M059J (cell line): Measurements from ENCODE around the gene NUDT1. TPM values are rescaled to one million over a fixed set of nuclear protein-coding genes. Genes with fewer than 3 reads are reported as not detected.
"Not testable (repeated sequence)": the region's sequence is repeated elsewhere in the genome, so short reads cannot be mapped to it uniquely, and the experiment has no call there.

Experiments
- DNase-seq: peaks from one replicate; pipeline ENCODE4 v3.0.0-alpha.2; 2012; ENCODE audit warnings: low read depth
- total RNA-seq: library from RNA; depleted of rRNA; stranded (reverse); fragments of >200 nt; shearing (Covaris generic); gene quantifications from 2 replicates; pipeline ENCODE4 v1.2.3, GENCODE V29; 2014

Gene NUDT1
- total RNA-seq, 1 experiment from 2014 or later: 47.0 TPM

DNA sequence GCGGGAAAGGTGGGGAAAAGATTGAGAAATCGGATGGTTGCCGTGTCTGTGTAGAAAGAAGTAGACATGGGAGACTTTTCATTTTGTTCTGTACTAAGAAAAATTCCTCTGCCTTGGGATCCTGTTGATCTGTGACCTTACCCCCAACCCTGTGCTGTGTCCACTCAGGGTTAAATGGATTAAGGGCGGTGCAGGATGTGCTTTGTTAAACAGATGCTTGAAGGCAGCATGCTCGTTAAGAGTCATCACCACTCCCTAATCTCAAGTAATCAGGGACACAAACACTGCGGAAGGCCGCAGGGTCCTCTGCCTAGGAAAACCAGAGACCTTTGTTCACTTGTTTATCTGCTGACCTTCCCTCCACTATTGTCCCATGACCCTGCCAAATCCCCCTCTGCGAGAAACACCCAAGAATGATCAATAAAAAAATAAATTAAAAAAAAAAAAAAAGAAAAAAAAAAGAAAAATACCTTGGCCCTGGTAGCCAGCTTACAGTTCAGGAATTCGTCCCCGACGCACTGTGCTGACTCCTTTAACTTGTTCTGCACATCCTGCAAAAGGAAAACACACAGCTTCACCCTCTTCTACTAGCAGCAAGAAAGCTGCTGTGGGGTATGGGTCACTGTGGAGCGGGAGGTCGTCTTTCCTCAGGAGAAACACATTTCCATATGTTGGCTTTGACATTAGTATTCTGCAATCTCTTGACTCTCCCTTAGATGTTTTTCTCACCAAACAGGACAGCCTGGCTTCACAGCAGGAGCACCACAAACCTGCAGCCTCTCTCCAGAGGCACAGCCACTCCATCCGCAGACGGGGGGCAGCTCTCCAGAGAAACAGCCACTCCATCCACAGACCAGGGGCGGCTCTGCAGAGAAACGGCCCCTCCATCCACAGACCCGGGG lies 27.3 kb downstream of the NUDT1 start:
- DNase-seq: not testable (repeated sequence)

DNA sequence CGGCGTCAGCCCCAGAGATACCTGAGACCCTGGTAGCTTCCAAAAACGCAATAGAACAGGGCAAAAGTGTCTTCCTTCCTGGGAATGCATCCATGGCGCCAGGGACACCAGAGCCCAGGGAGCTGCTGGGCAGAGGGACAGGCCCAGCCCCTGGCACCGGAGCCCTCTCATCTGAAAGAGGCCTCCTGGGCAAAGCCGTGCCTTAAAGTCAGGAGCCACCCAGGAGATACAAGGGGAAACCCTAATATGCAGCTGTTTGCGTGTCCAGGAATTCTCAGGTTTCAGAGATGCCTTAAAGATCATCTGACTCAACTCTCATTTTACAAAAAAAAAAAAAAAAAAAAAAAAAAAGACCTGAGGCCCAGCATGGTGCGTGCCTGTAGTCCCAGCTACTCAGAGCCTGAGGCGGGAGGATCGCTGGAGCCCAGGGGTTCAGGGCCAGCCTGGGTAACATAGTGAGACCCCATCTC lies 28.0 kb downstream of the NUDT1 start:
- peak; percentile 16 for DNase-seq

DNA sequence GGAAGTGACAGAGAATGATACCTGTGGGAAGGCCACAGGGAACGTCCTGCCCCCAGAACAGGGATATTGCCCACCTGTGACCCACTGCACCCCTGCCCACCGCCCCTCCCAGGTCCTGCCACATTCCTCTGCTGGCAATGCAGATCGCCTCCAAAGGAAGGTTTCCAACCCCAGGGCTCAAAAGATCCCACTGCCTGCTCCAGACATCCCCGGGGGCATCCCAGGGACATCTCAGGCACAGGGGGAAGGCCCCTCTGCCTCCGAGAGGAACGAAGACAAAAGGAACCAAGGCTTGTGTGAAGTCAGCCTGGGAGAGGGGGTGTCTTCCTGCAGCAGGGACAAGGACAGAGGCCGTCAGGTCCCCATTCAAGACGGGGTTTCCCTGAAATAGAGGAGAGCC lies 28.5 kb downstream of the NUDT1 start:
- DNase-seq: no peak

DNA sequence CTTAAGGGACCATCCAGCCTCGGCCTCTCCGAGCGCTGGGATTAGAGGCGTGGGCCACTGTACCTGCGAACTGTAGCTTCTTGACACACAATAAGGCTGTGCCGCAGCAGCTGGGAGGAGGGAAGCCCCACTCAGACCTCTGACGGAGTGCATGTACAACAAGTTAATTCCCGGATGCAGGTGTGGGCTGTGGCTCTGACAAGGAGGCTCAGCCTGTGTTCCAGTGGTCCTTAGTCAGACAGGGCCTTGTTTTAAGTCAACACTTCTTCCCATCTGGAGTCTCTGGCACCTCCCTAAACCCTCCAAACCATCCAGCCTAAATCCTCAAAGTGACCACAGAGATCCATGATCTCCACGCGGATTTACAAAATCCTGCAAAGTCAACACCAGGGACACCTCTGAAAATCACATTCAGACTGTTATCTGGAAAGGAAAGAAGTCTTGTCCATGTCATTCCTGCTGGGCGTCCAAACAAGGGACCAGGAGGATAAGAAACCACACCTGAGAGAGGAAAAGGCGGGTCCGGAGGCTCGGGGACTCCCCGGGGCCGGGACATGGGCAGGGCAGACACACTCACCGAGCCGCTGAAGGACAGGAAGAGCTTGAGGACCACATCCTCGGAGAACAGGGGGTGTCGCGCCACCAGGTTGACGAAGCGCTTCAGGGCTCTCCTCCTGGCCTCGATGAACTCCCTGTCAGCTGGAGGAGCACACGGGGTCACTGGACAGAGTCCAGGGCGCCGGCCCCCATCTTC lies 29.4 kb downstream of the NUDT1 start:
- DNase-seq: no peak

DNA sequence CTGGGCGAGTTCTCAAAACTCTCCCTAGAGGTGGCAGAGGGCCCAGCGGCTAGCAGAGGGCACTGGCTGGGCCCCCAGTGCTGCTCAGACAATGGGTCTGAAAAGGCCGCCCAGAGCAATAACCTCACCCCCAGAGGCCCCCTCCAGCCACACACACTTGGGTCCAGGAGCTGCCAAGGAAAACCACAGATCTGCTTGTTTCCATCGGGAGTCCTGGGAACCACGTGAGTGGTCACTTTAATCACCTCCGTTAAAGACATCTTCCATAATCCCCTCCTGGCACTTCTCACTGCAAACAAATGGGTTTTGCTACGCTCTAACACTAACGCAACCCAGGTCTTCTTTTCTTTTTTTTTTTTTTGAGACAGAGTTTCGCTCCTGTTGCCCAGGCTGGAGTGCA lies 30.0 kb downstream of the NUDT1 start:
- peak; percentile 23 for DNase-seq

DNA sequence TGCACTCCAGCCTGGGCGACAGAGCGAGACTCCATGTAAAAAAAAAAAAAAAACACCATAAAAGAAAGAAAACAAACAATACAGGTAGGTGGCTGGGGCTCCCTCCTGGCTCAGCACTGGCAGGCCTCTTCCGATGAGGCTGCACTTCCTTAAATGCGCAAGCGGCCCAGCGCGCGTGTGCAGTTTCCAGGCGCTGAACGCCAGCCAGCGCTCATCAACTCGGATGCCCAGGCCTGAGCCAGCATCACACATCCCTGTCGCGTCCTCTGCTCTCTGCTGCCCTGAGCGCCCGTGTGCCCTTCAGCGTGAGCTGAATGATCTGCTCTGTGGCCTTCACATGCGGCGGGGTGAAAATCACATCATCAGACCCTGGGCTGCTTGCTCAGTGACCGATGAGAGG lies 31.8 kb downstream of the NUDT1 start:
- DNase-seq: no peak

DNA sequence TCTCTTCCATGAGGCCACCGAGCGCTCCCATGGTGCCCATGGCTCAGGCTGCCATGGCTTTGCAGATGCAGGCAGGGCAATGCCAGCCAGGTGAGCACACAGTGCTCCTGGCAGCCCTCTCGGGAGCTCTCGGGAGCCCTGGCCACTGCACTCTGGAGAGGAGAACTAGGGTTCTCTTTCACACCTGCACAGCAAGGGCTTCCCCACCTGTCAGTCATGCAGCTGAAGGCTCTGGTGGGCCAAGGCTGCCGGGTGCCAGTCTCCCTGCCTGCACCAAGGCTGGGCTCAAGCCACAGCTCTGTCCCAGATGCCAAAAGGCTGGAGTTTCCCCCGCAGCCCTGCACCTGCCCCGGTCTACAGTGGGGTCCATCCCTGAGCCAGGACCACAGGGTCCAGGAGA lies 32.6 kb downstream of the NUDT1 start:
- no peak for DNase-seq

DNA sequence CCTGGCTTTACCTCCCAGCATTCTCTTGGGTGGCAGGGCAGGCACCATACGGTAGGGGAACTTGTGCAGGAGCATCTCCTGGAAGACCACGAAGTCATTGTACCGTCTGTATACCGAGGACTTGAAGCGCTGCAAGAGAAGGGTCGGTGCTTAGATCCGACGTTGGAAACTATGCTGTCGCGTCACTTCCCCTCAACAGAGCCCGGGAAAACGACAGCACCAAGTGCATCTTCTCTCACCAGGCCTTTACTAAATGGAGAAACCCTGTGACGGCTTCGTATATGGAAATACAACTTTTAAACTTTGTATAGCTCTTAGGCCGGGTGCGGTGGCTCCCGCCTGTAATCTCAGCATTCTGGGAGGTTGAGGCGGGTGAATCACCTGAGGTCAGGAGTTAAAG lies 33.1 kb downstream of the NUDT1 start:
- DNase-seq: no peak

DNA sequence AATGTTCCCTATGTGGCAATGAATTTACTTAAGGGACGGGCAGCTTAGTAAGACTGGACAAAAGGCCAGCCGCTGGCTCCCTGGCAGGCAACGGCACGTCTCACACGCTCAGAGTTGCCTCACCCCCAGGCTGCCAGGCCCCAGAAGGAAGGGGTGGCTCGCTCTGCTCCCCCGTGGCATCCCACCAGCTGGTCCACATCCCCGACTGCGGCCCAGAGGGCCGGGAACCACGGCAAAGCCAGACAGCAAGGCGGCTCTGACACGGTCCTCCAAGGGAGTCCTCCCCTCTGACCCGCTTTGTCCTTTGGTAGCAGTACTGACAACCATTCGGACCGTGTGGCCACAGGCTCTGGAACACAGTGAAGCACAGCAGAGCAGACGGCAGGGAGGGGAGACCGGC lies 34.1 kb downstream of the NUDT1 start:
- DNase-seq: no peak

DNA sequence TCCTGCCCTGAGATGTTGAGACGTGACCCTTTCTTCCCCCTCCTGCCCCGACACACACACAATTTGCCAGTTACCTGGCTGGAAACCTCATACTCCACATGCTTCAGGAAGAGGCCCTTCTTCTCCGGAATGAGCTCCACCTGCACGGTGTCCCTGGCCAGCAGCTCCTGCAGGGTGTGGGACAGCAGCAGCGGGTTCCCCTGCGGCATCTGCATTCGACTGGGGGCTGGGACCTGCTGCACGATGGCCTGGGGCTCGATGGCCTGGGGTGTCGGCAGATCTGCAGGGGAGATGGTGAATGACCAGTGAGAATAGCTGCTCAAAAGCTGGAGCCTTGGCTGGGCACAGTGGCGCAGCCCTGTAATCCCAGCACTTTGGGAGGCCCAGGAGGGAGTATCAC lies 36.0 kb downstream of the NUDT1 start:
- no peak for DNase-seq

DNA sequence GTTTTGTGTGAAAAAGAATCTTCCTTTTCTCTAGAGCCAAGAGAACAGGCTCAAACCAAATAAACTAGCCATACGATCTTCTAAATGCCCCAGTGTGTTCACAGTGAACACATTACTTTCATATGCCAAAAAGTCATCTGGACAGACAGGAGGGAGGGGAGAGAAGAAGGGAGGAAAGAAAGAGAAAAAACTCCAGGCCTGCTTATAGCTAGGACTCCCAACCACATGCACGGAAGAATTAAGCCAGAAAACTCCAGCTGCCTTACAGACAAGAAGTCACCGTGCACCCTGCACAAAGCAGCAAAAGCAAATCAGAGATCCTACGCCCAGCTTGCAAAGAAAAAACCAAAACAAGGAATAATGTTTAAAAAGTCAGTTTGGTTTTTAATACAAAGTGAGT lies 37.9 kb downstream of the NUDT1 start:
- DNase-seq: no peak

DNA sequence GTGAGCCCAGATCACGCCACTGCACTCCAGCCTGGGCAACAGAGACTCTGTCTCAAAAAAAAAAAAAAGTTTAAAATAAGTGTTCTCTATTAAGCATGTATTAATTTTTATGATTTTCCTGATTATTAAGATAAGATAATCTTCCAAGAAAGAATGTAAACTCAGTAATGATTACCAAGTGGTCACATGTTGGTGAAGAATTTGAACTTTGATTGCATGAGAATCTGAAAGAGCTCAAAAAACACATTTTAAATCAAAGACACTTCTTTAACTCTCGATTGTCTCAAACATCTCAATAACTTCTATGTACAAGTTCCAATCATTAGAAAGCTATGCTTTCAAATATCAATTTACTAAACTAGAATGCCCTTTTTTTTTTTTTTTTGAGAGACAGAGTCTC lies 38.4 kb downstream of the NUDT1 start:
- DNase-seq: no peak

DNA sequence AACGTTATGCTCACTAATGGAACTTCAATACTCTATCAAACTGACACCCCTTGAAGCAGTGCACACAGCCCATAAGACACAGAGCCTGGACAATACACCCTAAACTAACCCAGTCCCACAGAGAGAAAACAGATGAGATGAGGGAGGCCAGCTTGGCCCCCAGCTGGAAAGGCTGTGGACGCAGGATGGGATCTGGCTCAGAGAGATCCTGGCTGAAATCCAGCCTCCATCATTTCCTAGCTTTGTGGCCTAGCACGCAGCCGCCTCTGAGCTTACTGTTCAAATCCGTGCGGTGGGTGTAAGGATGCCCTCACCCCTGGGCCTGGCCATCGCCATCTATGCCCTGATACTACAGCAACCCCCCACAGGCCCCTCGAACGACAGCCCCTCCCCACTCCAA lies 39.5 kb downstream of the NUDT1 start:
- DNase-seq: no peak

DNA sequence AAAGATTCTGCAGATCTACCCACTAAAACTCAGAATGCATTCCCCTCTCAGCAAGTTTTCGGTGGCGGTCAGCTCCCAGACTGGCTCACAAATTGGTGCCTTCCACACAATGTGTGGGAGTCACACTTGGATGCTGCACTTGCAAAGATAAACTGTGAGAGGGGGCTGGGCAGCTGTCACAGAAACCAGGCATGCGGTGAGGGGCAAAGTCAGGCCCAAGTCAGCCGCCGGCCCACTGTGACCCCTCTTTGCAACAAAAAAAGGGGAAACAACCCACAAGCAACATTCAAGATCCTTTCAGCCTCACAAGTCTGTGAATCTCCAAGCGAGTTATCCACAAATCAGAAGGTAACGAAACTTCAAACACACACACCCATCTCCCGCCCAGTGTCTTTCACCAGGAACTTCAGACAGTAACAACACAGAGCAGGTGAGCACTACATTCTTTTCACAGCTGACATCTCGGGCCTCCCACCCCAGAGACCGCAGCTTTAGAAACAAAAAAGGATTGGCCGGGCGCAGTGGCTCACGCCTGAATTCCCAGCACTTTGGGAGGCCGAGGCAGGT lies 40.2 kb downstream of the NUDT1 start:
- no peak for DNase-seq

DNA sequence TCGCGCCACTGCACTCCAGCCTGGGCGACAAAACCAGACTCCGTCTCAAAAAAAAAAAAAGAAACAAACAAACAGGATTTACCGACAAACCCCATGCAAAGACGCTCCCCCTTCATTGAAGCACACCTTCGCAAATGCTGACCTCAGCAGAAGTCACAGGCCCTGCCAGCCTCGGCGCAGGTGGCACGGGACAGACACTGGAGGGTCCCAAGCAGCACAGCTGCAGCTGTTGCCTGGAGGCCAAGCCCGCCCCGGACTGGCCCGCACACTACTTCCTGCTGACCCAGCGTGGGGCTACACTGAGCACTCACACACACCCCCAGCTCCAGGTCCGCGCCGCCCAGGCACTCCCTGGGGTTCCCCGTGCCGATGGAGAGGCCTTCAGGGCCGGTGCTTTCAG lies 41.0 kb downstream of the NUDT1 start:
- no peak for DNase-seq

DNA sequence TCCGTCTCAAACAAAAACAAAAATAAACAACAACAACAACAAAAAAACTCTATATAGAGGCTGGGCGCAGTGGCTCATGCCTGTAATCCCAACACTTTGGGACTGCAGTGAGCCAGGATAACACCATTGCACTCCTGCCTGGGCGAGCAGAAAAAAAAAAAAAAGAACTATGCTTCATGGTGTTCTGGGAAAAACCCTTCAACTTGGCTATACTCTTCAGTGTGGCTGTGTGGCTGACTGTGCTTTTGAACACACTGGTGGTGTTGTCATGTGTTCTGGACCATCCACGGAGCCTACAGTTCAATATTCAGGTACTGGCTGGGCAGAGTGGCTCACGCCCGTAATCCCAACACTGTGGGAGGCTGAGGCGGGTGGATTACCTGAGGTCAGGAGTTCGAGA lies 45.7 kb downstream of the NUDT1 start:
- DNase-seq: no peak

DNA sequence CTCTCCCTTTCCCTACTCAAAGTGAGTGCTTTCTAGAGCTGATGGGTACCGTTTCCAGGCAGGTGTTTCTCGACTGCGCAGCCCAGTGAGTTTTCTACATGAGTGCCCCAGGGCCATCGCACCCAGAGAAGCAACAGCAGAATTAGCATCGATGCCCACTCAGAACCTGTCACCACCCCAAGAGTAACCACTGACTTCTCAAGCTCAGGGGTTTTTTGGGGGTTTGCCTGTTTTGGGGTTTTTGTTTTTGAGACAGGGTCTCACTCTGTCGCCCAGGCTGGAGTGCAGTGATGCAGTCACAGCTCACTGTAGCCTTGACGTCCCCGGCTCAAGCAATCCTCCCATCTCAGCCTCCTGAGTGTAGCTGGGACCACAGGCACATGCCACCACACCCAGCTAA lies 46.5 kb downstream of the NUDT1 start:
- no peak for DNase-seq

DNA sequence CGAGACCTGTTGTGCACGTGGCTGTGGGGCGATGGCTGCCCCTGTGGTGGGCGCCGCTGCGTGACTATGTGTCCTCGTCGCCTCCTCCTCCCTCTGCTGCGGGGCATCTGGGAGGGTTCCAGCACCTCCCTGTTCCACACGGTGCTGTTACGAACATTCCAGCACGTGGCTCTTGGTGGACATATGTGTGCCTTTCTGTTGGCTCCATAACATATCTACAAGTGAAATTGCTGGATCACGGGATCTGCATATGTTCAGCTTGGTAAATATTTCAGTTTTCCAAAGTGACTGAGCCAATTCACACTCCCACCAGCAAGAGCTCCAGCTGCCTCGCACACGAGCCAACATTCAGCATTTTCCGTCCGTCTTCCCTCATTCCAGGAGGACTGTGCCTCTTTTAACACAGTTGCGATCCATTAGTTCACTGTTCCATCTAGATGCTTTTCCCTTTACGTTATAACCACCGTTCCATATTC lies 47.1 kb downstream of the NUDT1 start:
- no peak for DNase-seq

DNA sequence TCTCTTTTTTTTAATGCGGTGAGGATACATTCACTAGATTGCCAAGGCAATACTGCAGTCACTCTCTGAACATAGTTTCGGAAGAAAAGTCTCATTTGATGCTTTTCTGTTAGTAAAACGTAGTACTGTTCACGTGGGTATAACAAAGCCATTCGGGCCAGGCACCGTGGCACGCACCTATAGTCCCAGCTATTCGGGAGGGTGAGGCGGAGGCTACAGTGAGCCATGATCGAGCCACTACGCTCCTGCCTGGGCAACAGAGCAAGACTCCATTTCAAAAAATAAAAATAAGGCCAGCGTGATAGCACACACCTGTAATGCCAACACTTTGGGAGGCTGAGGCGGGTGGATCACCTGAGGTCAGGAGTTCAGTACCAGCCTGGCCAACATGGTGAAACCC lies 47.6 kb downstream of the NUDT1 start:
- no peak for DNase-seq

DNA sequence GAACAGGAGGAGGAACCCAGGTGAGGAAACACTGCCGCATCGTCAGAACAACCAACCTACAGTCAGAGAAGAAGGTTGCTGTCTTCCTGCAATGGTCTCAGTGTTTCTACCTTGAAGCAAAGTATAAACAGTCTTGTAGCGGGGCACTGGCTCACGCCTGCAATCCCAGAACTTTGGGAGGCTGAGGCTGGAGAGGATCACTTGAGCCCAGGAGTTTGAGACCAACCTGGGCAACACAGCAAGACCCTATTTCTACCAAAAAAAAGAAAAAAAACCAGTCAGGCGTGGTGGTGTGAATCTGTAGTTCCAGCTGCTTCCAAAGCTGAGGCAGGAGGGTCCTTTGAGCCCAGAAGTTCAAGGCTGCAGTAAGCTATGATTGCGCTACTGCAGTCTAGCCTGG lies 48.9 kb downstream of the NUDT1 start:
- DNase-seq: no peak

DNA sequence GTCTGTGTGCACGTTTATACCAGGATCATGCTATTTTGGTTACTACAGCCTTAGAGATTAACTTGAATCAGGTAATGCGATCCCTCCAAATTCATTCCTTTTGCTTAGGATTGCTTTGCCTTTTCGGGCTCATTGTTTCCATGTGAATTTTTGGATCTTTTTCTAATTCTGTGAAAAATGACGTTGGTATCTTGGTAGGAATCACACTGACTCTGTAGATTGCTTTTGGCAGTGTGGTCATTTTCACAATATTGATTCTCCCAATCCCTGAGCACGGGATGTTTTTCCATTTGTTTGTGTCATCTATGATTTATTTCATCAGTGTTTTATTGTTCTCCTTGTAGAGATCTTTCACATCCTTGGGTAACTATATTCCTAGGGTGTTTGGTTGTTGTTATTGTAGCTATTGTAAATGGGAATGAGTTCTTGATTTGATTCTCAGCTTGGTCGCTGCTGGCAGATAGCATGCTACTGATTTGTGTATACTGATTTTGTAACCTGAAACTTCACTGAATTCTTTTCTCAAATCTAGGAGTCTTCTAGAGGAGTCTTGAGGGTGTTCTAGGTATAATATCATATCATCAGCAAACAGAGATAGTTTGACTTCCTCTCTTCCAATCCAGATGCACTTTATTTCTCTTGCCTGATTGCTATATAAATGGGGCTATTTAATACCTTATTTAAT lies 54.1 kb downstream of the NUDT1 start:
- no peak for DNase-seq

DNA sequence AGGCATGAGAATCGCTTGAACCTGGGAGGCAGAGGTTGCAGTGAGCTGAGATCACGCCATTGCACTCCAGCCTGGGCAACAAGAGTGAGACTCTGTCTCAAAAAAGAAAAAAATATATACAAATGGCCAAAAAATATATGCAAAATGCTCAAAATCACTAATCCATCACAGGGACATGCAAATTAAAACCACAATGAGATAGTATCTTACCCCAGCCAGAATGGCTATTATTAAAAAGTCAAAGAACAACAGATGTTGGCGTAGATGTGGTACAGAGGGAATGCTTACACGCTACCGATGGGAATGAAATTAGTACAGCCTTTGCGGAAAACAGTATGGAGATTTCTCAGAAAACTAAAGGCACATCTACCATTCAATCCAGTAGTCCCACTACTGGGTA lies 54.8 kb downstream of the NUDT1 start:
- no peak for DNase-seq
